Stimulated activated CD8-positive, alpha-beta memory T cell treated with anti-CD3 and anti-CD28 coated beads, Interleukin-7, amount 100 ng/mL, for 4 hours (primary cell): ENCODE data around the gene AOPEP.

Experiments
- DNase-seq, 2 donors: peaks; one replicate each; pipeline ENCODE4 v3.0.0-alpha.2; 2020; ENCODE audit warnings: low read depth in 2 of 2

Gene AOPEP, protein sequence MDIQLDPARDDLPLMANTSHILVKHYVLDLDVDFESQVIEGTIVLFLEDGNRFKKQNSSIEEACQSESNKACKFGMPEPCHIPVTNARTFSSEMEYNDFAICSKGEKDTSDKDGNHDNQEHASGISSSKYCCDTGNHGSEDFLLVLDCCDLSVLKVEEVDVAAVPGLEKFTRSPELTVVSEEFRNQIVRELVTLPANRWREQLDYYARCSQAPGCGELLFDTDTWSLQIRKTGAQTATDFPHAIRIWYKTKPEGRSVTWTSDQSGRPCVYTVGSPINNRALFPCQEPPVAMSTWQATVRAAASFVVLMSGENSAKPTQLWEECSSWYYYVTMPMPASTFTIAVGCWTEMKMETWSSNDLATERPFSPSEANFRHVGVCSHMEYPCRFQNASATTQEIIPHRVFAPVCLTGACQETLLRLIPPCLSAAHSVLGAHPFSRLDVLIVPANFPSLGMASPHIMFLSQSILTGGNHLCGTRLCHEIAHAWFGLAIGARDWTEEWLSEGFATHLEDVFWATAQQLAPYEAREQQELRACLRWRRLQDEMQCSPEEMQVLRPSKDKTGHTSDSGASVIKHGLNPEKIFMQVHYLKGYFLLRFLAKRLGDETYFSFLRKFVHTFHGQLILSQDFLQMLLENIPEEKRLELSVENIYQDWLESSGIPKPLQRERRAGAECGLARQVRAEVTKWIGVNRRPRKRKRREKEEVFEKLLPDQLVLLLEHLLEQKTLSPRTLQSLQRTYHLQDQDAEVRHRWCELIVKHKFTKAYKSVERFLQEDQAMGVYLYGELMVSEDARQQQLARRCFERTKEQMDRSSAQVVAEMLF

DNA sequence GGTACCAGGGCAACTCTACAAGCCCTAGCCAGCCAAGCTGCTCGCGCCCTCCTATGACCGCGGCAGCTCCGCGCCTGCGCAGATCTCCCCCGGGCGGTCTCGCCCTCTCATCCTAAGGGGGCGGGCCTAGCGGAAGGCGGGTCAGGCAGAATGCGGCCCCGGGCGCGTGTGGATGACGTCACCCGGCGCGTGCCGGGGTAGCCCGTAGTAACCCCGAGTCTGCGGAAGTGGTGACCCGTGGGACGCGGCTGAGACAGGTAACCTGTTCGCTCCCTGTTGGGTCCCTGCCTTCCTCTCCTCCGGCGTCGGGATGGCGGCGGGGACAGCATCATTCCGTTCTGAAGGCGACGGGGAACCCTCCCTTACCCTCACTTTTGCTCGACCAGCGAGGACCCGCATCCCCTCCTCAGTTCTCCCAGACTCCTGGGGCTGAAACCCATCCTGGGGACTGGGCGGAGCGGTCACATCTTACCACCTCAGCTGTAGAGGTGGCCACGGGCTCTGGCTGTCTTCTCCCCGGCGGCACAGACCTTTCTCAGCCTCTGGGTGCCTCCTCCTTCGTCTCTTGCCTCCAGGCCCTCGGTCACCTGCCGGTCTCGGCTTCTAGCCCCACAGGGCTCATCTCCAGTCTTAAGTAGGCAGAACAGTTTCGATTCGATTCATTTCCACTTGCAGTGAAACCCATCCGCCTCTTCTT, at the start of gene AOPEP:
TSS of gene AOPEP (plus strand) at position 205 of the 697 bp plus-strand sequence. CDS start 33,085 bp downstream, outside the sequence.
- peak; percentile 96 to 99 for DNase-seq

DNA sequence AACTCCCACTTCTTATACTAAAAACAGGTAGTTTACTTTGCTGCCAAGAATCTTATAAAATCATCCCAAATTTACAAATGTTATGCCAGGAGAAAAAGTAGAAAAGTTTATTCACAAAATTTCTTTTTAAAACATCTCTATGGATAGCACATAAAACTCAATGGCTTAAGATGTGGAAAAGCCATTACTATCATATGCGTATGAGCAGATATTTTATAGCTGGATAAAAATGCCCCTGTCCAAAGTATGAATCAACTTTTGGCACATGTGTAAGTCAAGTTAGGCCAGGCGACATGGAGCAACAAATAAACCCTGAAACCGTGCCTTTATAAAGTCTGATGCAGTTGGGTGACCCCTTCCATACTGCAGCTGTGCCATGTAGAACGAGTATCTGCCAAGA, 48.6 kb upstream of the AOPEP start:
- DNase-seq = no peak

DNA sequence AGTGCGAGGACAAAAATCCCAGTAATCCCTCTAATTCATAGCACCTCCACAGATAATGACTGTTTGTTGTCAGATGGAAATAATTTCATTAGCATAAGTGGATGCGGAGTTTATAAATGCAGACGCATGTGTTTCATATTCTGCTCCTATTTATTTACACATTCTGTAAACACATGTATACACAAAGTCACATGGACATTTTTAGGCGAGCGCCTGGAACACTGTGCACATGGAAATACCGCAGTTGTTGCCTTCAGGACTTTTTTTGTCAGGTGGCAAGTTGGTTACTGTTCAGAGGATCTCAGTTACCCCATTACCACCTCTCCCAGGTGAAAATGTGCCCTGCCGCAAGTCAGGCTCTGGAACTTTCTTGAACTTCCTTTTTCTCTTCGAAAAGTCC, 46.9 kb upstream of the AOPEP start:
- DNase-seq = no peak

DNA sequence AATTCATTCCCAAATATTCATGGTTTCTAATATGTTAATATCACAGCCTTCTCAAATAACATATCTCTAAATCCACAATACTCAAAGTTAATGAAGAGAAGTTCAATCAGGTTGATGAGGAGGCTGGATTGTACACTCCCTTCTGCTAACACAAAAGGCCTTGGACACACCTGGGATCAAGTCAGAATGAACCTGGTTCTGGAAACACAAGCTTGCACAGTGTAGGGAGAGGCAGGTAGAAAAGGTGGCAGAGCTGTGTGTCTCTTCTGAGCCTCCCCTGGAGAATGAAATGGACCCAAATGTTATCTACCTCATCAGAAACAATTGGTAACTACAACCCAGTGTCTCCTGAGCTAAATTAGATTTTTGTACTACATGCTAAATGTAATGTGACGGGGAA, 46.5 kb upstream of the AOPEP start:
- no peak for DNase-seq

DNA sequence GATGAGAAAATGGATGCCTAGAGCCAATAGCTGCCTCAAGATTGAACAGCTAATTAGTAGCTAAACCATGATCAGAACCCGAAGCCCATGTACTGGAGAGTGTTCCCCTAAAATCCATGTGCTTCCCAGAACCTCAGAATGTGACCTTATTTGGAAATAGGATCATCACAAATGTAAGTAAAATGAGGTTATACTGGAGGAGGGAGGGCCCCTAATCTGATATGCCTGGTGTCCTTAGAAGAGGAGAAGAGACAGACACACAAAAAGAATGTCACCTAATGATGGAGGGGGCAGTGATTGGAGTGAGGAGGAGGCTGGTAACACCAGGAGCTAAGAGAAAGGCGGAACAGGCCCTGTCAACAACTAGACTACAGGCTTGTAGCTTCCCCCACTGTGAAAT, 45.9 kb upstream of the AOPEP start:
- no peak for DNase-seq

DNA sequence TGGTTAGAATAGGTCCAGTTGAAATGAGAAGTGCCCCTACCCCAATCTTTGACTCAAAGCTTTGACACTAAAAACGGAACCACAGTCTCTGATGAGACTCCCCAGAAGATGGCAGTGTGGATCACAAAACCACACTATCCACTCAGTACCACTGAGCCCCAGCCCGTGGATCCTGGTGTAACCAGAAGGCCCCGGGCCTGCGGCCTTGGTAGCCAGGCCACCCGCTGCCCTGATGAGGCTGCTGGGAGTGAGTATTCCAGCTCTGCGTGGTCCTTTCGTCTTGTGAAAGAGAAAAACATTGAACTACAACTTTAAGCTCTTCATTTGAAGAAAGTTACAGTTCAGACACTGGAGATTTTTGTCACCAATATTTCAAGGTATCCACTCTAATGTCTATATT, 45.0 kb upstream of the AOPEP start:
- DNase-seq = peak; percentile 15 to 22

DNA sequence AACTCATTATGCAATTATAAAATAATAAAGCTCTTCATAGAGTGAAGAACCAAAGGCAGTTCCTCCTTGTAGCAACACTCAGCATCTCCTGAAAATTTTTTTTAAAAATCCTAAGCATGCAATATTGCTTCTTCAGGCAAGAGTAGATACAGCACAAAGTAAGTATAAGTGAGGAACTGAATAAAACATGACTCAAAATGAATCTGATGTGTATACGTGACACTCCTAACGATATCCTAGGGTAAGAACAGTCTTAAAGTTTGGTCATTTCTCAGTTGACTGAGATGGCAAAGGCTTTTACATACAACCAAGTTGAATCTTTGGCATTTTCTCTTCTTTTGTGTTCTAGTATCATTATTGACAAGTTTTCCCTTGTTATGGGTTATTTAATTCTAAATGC, 41.1 kb upstream of the AOPEP start:
- no peak for DNase-seq

DNA sequence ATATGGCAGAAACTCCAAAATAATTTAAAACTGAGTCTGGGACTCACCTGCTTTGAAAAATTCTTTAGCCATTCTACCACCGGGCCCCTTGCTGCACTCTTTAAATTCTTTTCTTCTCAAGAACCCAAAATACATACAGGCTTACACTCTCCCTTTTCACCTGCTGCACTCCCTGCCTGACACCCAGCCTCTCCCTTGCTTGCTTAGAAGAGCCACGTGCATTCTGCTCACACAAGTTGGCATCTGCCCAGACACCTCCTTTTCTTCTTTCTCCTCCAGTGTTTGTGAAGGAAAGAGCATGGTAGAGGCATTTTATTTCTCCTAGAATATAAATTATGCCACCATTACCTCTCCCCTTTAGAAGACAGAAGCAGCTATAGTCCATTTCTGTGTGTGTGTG, 39.0 kb upstream of the AOPEP start:
- DNase-seq = no peak

DNA sequence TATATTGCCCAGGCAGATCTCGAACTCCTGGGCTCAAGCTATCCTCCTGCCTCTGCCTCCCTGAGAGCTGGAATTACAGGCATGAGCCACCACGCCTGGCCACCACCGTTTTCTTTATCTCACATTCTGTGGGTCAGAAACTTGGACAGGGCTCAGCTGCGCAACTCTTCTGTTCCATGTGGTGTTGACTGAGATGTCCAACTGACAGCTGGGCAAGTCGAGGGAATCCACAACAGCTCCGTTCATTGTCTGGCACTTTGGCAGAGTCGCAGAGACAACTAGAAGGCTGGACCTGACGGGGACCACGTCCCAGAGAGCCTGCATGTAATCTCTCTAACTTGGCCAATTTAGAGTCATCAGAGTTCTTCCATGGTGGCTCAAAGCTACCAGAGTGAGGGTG, 36.2 kb upstream of the AOPEP start:
- no peak for DNase-seq

DNA sequence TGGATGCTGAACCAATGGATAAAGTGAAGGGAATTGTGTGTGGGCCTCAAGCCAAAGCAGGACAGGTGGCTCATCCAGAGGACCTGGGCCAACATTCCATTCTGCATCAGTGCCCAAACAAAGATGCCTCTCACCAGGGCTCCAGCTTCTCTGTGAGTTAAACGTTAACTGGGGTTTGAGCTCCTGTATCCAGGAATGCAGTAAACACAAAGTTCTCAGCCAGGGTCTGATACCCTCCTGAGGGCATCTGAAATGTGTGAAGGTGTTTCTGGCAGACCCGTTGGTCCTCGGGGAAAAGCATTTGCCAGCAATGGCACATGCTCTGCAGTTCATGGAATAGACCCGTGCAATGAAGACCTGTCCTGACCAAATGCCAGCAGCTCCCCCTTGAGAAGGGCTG, 33.9 kb upstream of the AOPEP start:
- DNase-seq = no peak

DNA sequence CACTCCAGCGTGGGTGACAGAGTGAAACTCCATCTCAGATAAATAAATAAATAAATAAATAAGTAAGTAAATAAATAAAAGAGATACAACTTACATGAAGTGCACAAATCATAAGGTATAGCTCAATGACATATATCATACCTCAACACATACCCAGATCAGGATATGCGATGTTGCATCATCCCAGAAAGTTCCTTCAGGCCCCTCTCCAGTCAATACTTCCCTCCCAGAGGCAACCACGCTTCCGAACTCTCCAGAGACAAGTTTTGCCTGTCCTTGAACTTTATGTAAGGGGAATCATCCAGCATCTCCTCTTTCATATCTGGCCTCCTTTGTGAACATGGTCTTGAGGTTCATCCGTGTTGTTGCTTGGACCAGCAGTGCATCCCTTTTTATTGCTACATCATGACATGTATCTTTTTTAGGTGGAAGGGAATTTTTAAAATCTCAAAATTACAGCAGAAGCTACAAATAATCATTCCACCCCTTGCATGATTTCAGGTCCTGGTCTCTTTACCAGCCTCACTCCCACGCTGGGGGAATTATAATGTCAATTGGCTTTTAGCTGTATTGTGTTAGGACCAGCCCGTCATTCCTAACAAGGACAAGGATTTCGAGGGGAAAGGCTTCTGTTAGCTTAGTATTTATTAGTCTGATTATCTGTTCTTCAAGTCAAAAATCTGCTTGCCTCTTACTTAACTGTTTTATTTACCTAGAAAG, 32.9 kb upstream of the AOPEP start:
- DNase-seq = no peak

DNA sequence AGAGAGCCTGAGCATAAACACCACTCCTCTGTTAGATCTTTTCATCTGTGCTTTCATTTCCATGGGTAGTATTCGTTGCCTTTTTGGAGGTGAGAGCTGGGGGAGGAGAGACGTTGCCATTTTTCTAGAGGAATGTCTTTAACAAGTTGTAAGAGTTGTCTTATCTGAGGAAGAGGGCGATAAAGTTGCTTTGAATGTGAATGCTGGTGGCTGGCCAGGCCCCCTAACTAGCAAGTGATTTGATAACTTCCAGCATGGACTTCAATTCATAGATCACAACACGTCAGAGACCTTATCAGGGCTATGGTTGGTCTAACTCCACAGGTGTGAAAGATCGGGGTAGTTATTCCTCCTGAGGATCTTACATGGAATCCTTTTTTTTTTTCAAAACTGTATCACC, 30.0 kb upstream of the AOPEP start:
- no peak for DNase-seq

DNA sequence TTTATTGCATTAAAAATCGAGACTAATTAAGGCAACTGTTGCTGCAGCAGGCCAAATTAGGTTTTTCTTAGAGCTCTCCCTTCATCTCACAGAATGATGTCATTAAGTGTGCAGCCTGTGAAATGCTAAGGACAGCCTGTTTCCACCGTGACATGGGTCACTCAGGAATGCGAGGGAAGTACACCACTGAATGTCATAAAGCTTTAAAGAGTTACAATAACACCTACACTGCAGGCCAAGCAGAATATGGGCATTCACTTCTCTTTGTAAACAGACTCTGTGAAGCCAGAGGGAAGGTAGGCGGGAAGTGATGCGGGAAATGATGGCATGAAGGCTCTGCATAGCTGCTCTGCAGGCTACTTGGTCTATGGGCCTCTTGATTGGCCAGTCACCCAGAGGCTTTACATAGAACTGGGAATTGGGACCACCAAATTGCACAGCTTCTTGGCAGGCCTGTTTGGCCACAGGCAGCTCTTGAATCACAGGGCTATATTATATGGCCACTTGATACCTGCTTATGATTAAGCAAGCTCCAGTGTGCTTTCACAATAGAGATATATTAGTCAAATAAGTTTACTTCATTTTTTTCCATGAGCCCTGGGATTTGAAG, 28.4 kb upstream of the AOPEP start:
- no peak for DNase-seq

DNA sequence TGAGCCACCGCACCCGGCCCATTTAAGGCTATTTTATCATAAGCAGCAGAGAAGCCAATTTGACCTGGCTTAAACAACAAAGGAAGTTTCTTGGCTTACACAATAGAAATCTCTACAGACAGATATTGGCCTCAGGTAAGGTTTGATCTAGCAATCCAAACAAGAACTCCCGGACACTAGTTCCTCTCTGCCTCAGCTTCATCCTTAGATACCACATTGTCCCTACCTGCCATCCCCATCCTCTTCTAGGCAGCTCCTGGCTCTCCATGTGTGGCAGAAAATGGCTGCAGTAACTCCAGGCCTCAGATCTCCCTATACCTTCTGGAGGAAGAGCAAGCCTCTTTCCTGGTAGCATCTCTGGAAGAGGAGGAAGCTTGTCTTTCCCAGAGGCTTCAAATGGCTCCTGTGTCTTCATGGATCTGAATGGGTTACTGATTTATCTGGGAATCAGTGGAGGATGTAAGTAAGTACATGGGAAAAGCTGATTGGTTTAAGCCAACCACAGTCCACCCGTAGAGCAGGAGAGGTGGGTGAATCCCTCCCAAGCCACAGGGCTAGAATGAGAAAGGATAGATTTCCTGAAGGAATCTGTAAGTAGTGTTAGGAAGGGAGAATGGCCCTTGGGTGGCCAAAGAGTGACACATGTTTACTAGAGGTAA, 26.7 kb upstream of the AOPEP start:
- DNase-seq = no peak

DNA sequence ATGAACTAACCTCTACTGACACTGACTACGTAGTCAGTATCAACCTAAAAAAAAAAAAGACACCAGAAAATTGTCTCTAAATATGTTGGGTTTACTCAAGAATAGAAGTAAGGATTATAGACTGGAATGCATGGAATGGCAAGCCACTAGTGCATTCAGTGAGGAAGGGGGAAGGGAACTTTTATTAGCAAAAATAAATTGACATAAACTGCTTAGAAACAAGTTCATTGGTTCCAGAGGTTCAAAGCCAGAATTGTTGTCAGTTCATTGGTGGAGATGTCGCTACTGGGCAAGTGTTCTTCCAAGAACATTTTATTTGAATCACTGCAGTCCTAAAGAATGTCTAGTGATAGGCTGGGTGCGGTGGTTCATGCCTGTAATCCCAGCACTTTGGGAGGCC, 26.1 kb upstream of the AOPEP start:
- no peak for DNase-seq

DNA sequence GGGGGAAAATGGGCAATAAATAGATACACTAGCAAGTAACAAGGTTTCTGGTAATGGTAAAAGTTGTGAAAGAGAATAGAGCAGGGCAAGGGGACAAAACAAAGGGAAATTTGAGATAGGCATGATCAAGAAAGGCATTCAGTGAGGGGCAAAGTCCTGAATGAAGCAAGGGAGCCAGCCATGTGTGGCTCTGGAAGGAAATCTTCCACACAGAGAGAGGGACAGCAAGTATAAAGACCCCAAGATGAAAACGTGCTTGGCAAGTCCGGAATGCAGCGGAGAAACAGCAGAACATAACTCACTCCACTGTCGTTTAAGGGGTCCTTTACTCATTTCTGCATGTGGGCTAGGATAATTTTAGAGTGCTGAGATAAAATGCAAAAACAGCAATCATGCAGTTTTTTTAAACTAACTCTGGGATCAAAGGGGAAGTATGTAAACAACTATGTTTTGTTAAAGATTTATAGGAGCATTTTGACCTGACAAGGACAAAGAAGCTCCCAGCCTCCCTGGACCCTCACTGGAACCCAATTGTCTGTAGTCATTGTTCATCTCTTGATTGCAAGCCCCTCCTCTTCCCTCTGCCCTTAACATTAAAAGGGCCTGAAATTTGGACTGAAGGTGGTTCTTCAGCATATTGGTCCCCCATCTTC, 22.9 kb upstream of the AOPEP start:
- no peak for DNase-seq

DNA sequence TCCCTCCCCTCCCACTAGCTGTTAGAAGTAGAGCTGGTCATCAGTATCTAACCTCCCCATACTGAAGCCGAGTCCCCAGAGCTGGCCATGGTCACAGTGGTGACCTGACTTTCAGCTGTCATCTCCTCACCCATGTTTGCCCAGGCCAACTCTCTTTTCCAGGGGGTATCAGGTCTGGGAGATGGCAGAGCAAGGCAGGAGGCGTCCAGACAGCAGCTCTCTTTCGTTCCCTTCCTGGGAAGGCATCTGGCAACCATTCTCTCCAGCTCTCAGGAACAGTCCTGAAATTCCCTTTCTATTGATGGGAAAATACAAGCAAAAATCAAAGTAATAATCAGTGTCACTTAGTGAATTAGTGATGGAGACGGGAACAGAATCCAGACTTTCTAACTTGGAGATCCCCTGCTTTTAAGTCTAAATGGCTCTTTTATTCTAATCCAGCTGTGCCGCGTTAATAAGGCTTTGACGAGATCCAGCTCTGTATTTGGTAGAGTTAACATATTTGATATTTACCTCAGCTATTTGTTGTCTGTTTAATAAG, 21.3 kb upstream of the AOPEP start:
- no peak for DNase-seq

DNA sequence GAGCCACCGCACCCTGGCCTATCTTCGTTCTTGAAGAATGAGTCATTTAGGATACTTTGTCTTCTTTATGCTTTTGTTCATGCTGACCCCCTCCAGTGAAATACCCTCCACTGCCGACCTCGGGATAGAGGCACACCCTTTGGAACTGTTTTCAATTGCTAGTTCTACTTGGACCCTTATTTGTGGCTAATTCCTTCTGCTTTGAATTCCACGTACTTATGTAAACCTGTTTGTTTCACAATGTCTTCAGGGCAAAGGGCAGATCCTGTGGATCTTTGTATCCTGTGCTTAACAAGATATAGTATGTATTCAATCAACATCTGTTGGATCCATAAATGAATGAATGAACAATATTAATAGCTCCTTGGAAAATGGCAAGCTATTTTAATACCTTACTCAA, 19.6 kb upstream of the AOPEP start:
- DNase-seq = no peak

DNA sequence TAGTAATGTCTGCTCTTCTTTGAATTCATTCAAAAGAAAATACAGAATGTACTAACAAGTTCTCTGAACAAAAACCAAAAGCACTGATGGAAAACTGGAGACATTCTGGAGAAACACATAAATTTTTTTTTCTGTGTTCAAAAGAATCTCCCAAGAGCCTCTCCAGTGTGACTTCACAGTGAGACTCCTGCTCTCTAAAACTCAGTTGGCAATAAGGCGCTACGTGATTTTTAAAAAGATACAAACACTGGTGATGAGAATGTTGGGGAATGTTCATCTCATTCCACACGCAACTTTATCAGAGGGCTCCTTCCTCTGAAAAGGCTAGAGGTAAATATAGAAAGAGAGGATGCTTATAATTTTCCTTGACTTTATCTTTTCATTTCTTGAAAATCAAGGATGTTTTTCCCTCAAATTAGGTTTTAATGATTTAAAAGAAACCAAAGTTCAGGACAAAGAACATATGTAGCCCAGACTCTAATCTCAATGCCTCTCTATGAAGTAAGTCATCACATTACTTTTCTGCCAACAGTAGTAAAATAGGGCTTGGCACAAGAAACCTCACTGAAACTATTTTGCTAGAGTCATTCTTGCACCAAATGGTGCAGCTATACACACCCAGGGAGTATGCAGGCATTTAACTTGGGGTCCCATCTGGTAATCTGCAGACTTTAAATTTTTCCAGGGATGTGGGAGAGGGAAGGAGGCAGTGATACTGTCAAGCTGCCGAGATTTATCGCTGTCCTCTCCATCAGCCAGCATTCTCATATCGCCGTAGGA, 12.9 kb upstream of the AOPEP start:
- DNase-seq = no peak
